NB4 (cell line): ENCODE results near the gene SLC13A1.

ENCODE experiments used
- CTCF ChIP-seq: IDR thresholded peaks from one replicate; pipeline ENCODE4 v1.5.1; 2012; ENCODE audit warnings: low read depth, low read length
- MYC ChIP-seq: IDR thresholded peaks from 2 replicates; pipeline ENCODE4 v1.6.1; 2011; ENCODE audit warnings: low read depth, low read length

DNA sequence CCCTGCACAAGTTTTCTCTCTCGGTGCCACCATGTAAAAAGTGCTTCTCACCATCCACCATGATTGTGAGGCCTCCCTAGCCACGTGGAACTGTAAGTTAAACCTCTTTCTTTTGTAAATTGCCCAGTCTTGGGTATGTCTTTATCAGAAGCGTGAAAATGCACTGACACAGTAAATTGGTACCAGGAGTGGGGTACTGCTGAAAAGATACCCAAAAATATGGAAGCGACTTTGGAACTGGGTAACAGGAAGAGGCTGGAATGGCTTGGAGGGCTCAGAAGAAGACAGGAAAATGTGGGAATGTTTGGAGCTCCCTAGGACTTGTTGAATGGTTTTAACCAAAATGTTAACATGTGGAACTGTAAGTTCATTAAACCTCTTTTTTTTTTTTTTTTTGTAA is 15.6 kb upstream of the SLC13A1 start:
- TF ChIP-seq MYC (no peak), CTCF (no peak)
